IMR-90 (cell line): ENCODE results near the gene CWC22.

Experiments used
- CEBPB ChIP-seq: IDR thresholded peaks from 2 replicates; pipeline ENCODE4 v1.6.1; 2012; ENCODE audit warnings: low read depth, low read length, improper control_type of control experiment
- CTCF ChIP-seq: conservative IDR thresholded peaks from 2 replicates; pipeline ENCODE4 v1.5.1; 2012; ENCODE audit warnings: mild to moderate bottlenecking, low read depth, low read length, improper control_type of control experiment
- ELK1 ChIP-seq: fragments of 150-350 bp; IDR thresholded peaks from 2 replicates; pipeline ENCODE4 v1.6.1; 2016; ENCODE audit warnings: low read depth, mild to moderate bottlenecking, low read length, moderate library complexity, borderline replicate concordance
- FOS ChIP-seq: fragments of 150-350 bp; IDR thresholded peaks from 2 replicates; pipeline ENCODE4 v1.6.1; 2016; ENCODE audit warnings: low read depth, low read length
- MXI1 ChIP-seq: IDR thresholded peaks from 2 replicates; pipeline ENCODE4 v1.6.1; 2012; ENCODE audit warnings: low read depth, mild to moderate bottlenecking, low read length, moderate library complexity, borderline replicate concordance
- NFE2L2 ChIP-seq: fragments of 150-350 bp; IDR thresholded peaks from 2 replicates; pipeline ENCODE4 v1.6.1; 2016; ENCODE audit warnings: low read depth, mild to moderate bottlenecking, low read length
- POLR2A ChIP-seq: IDR thresholded peaks from 2 replicates; pipeline ENCODE4 v1.6.1; 2012; ENCODE audit warnings: mild to moderate bottlenecking, low read depth, low read length
- RAD21 ChIP-seq: IDR thresholded peaks from 2 replicates; pipeline ENCODE4 v1.6.1; 2012; ENCODE audit warnings: low read length, improper control_type of control experiment
- RFX5 ChIP-seq: IDR thresholded peaks from 2 replicates; pipeline ENCODE4 v1.8.0; 2012; ENCODE audit warnings: low read depth, mild to moderate bottlenecking, low read length, moderate library complexity
- SMC3 ChIP-seq: fragments of 150-350 bp; IDR thresholded peaks from 2 replicates; pipeline ENCODE4 v1.6.1; 2016; ENCODE audit warnings: low read depth, mild to moderate bottlenecking, antibody characterized with exemption, low read length, moderate library complexity
- USF2 ChIP-seq: fragments of 150-350 bp; IDR thresholded peaks from 2 replicates; pipeline ENCODE4 v1.6.1; 2017; ENCODE audit warnings: mild to moderate bottlenecking, antibody characterized with exemption, low read length, low read depth

- TF ChIP-seq NFE2L2 (no peak), CTCF (no peak), USF2 (no peak), POLR2A (no peak), RAD21 (no peak), CEBPB (no peak), MXI1 (no peak), SMC3 (no peak), RFX5 (no peak), ELK1 (no peak), FOS (no peak)
Measured at GRCh38 chr2:179985163-179985820, 21.8 kb downstream of the CWC22 start.
